Common myeloid progenitor, CD34-positive (primary cell): ENCODE results near the gene RNF40. TPM values are rescaled to one million over a fixed set of nuclear protein-coding genes. Genes with fewer than 3 reads are reported as not detected.

Experiments used
- CTCF ChIA-PET: fragments of 350-600 bp; sonication (Branson Sonifier 250); formaldehyde crosslinking; loops from one replicate; lab custom pipeline; 2021; ENCODE audit warnings: antibody characterized with exemption; lab: Charles Lee
- POLR2A ChIA-PET: fragments of 350-600 bp; sonication (Branson Sonifier 250); formaldehyde crosslinking; loops from one replicate; lab custom pipeline; 2021; ENCODE audit warnings: antibody characterized with exemption; lab: Charles Lee
- DNase-seq, 3 donors: peaks; one replicate each; pipeline versions ENCODE4 v3.0.0 to v3.0.0-alpha.2; 2013
- H3K27ac ChIP-seq, 2 experiments: 1 replicate in 1 of 2; 2 replicates in 1 of 2; pipeline ENCODE4 v1.7.0; 2013; ENCODE audit warnings: inconsistent platforms in 2 of 2, low read length in 2 of 2, mild to moderate bottlenecking in 2 of 2, low read depth in 1 of 2, moderate library complexity in 1 of 2; ENCODE audit not compliant: severe bottlenecking in 2 of 2, insufficient read depth in 1 of 2, poor library complexity in 1 of 2
- H3K27me3 ChIP-seq, 5 experiments: replicated peaks in 2 of 5; 1 replicate in 3 of 5; 2 replicates in 2 of 5; pipeline versions ENCODE4 v1.6.1 to v1.7.0; 2013; ENCODE audit warnings: low read length in 4 of 5, mild to moderate bottlenecking in 2 of 5, moderate library complexity in 2 of 5, inconsistent platforms in 1 of 5; ENCODE audit not compliant: insufficient read depth in 5 of 5, control insufficient read depth in 4 of 5
- H3K36me3 ChIP-seq, 4 experiments: 1 replicate in 2 of 4; 2 replicates in 2 of 4; pipeline versions ENCODE4 v1.6.1 to v1.7.0; 2013; ENCODE audit warnings: low read length in 3 of 4, control low read depth in 1 of 4, mild to moderate bottlenecking in 1 of 4; ENCODE audit not compliant: control insufficient read depth in 4 of 4, insufficient read depth in 4 of 4
- H3K4me1 ChIP-seq, 4 experiments: 1 replicate in 3 of 4; 2 replicates in 1 of 4; pipeline versions ENCODE4 v1.6.1 to v1.7.1; 2013; ENCODE audit warnings: low read length in 3 of 4, mild to moderate bottlenecking in 3 of 4, control low read depth in 1 of 4, inconsistent platforms in 1 of 4, moderate library complexity in 1 of 4; ENCODE audit not compliant: control insufficient read depth in 4 of 4, insufficient read depth in 4 of 4; ENCODE audit errors: control extremely low read depth in 1 of 4
- H3K4me3 ChIP-seq, 7 experiments: 1 replicate in 4 of 7; 2 replicates in 3 of 7; pipeline versions ENCODE4 v1.5.1 to v1.7.0; 2013; ENCODE audit warnings: mild to moderate bottlenecking in 7 of 7, low read length in 6 of 7, moderate library complexity in 6 of 7, inconsistent platforms in 2 of 7, low read depth in 2 of 7, control low read depth in 1 of 7; ENCODE audit not compliant: insufficient read depth in 4 of 7, control insufficient read depth in 1 of 7; ENCODE audit errors: extremely low read depth in 1 of 7
- H3K9me3 ChIP-seq, 5 experiments: 1 replicate in 4 of 5; 2 replicates in 1 of 5; pipeline versions ENCODE4 v1.6.1 to v1.7.1; 2013; ENCODE audit warnings: low read length in 4 of 5, mild to moderate bottlenecking in 2 of 5, inconsistent platforms in 1 of 5, low read depth in 1 of 5, moderate library complexity in 1 of 5; ENCODE audit not compliant: control insufficient read depth in 4 of 5, insufficient read depth in 2 of 5; ENCODE audit errors: control extremely low read depth in 1 of 5
- WGBS: methylation state at CpG from one replicate; pipeline ENCODE4 v1.1.5; 2013; ENCODE audit not compliant: insufficient coverage; 5-methylcytosine and 5-hydroxymethylcytosine counted together
- polyA plus RNA-seq: library from polyadenylated mRNA; unstranded; fragments of 120-200 nt; gene quantifications from one replicate; pipeline ENCODE4 v1.2.1, GENCODE V29; 2013

The RNF40 gene
- polyA plus RNA-seq = 88.7 TPM

DNA sequence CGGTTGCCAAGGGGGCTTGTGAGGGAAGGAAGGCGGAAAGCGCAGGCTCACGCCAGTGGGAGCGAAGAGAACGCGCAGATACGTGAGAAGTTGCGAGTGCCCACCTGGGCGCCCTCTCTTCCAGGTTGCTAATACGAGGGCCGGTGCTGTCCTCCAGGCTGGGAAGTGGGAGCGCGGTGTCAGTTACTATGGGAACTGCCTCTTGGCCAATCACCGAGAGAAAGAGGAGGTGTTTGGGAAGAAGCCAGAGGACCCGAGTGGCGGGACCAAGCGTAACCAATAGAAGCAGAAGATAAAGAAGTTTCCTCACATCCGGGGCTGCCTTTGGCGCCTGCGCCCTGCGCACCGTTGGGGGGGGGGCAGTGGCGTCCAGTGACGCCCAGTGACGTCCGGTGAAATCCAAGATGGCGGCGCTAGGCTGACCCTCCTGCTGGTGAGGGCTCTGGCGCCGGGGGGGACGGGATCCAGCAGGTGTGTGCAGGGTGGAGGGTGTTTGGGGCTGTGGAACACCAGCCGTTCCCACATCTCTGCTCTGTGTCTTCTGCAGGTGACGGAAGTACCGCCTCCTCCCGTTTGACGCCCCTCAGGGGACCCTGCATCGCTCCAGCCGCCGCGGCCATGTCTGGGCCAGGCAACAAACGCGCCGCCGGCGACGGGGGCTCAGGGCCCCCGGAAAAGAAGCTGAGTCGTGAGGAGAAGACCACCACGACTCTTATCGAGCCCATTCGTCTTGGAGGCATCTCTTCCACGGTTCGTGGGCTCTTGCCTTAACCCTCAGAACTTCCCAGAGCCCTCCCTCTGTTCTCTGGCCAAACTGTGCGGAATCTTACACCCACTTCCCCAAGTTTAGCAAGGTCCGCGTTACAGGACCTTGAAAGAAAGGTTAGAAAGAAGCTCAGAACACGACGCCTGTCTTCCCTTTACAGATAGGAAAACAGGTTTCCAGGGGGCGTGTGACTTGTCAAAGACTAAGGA, at the start of gene RNF40, which contains the start of gene CFAP119:
TSS of gene RNF40 (plus strand) at position 395 of the 975 bp plus-strand sequence. CDS start at position 619, 224 bp downstream.
TSS of gene CFAP119 (minus strand) at position 135 of the 975 bp plus-strand sequence. CDS start 314 bp downstream, outside the sequence.
- Histone ChIP-seq H3K27ac (peak within 1 kb of the TSS; percentile 85 to 93), H3K4me1 (peaks cover 11 to 53% (median 47%) of the 10 kb centered on the region in 4 experiments), H3K27me3 (no peaks in the 10 kb centered on the region), H3K4me3 (peak within 1 kb of the TSS; percentile 86 to 98 (median 93)), H3K9me3 (no peaks in the 10 kb centered on the region), H3K36me3 (peaks cover 2 to 55% (median 39%) of the 10 kb centered on the region in 4 experiments)
- POLR2A ChIA-PET = interaction anchor here (0.8 to 1.2 kb wide), 2 partner anchors 46 to 64 kb away, joined by 3 to 4 read pairs; no protein-coding TSS in a partner anchor
- CTCF ChIA-PET = interaction anchor here (1.0 to 2.0 kb wide), 5 partner anchors 9 to 51 kb away, joined by 3 to 7 read pairs (median 5); partner anchors contain the start of gene PHKG2
- peak; percentile 95 to 97 (median 96) for DNase-seq
- WGBS = under 1% methylated on average over 56 of the region's 60 CpGs

DNA sequence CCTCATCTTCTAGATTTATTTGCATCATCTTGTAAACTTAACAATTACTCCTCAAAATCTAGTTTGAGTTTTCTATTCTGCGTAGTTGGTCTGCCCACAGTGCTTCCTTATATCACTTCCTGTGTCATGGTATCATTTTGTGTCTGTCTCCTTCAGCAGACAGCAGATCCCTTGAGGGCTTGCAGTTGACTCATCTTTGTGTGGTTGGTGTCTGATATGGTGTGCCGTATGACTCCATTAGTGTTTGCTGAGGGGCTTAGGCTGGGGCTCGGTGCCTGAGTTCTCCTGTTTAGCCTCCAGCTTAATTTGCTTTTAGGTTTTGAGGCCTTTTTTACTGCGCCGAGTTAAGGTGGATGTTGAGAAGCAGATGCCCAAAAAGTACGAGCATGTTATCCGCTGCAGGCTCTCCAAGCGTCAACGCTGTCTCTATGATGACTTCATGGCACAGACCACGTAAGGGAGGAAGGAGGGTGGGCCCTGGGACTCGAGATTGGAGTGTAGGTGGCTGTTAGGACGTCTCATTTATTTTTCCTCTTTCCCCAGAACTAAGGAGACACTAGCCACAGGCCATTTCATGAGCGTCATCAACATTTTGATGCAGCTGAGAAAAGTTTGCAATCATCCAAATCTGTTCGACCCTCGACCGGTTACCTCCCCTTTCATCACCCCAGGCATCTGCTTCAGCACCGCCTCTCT, 46.2 kb upstream of the RNF40 start:
- peak in 2 of 3 donors; percentile 38 to 52 for DNase-seq
- Histone ChIP-seq H3K27me3 (no peaks in the 10 kb centered on the region), H3K9me3 (no peaks in the 10 kb centered on the region), H3K4me3 (no peak overlapping the region), H3K36me3 (peaks cover 36 to 82% (median 73%) of the 10 kb centered on the region in 4 experiments), H3K4me1 (no peaks in the 10 kb centered on the region), H3K27ac (no peak overlapping the region)
- 97% methylated on average over 11 of the region's 17 CpGs for WGBS
- POLR2A ChIA-PET = no interaction called here
- CTCF ChIA-PET = interaction anchor here (0.6 kb wide), 1 partner anchor 38 kb away, joined by 5 read pairs; no protein-coding TSS in a partner anchor

DNA sequence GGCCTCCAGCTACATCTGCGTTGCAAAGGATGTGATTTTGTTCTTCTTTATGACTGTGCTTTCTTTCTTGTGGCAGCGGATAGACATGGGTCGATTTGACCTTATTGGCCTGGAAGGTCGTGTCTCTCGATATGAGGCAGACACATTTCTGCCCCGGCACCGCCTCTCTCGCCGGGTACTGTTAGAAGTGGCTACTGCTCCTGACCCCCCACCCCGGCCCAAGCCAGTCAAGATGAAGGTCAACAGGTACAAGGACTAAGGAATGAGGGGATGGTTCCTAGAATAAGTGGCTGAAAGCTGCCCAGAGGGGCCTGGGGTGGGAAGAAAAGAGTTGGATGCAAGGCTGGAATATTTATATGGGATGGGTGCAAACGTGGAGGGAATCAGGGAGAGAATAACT, 42.0 kb upstream of the RNF40 start:
- DNase-seq = no peak
- 96% methylated on average over 11 of the region's 11 CpGs for WGBS
- Histone ChIP-seq H3K36me3 (peaks cover 33 to 89% (median 75%) of the 10 kb centered on the region in 4 experiments), H3K27ac (peak overlapping the region in 1 of 2 experiments; percentile 53), H3K27me3 (no peaks in the 10 kb centered on the region), H3K4me3 (no peak overlapping the region), H3K9me3 (no peaks in the 10 kb centered on the region), H3K4me1 (peaks cover 0 to 4% (median 3%) of the 10 kb centered on the region in 4 experiments)
- ChIA-PET POLR2A (no interaction called here), CTCF (no interaction called here)

DNA sequence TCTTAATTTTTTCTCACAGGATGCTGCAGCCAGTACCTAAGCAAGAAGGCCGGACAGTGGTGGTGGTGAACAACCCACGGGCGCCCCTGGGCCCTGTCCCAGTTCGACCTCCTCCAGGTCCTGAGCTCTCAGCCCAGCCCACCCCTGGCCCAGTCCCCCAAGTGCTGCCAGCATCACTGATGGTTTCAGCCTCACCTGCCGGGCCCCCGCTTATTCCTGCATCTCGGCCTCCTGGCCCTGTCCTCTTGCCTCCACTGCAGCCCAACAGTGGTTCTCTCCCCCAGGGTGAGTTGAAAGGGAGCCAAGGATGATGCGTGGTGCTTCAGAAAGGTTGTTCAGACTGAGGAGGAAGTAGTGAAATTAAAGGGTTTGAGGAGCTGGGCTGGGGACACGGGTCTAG, 41.4 kb upstream of the RNF40 start:
- Histone ChIP-seq H3K27me3 (no peaks in the 10 kb centered on the region), H3K36me3 (peaks cover 32 to 91% (median 77%) of the 10 kb centered on the region in 4 experiments), H3K4me1 (peaks cover 0 to 4% (median 3%) of the 10 kb centered on the region in 4 experiments), H3K4me3 (no peak overlapping the region), H3K9me3 (no peaks in the 10 kb centered on the region), H3K27ac (peak overlapping the region in 1 of 2 experiments; percentile 53)
- POLR2A ChIA-PET = no interaction called here
- WGBS = 98% methylated on average over 8 of the region's 9 CpGs
- no peak for DNase-seq
- CTCF ChIA-PET = interaction anchor here (1.2 to 1.7 kb wide), 3 partner anchors 15 to 20 kb away, joined by 3 to 5 read pairs (median 4); a partner anchor contains a TSS

DNA sequence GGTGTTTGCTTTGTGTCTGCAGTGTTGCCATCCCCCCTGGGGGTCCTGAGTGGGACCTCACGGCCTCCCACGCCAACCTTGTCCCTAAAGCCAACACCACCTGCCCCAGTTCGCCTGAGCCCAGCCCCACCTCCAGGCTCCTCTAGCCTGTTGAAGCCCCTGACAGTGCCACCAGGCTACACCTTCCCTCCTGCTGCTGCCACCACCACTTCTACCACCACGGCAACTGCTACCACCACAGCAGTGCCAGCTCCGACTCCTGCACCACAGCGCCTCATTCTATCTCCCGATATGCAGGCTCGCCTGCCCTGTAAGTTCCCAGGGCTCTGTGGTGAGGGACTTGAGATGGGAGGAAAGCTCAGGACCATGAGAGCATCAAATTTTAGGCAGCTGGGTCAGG, 41.0 kb upstream of the RNF40 start:
- Histone ChIP-seq H3K4me3 (no peak overlapping the region), H3K9me3 (no peaks in the 10 kb centered on the region), H3K27me3 (no peaks in the 10 kb centered on the region), H3K4me1 (peaks cover 0 to 4% (median 3%) of the 10 kb centered on the region in 4 experiments), H3K36me3 (peaks cover 28 to 90% (median 74%) of the 10 kb centered on the region in 4 experiments), H3K27ac (no peak overlapping the region)
- POLR2A ChIA-PET = no interaction called here
- CTCF ChIA-PET = interaction anchor here (1.1 to 1.7 kb wide), 6 partner anchors 10 to 26 kb away, joined by 3 to 5 read pairs (median 4); a partner anchor contains a TSS
- DNase-seq = no peak
- 98% methylated on average over 8 of the region's 8 CpGs for WGBS

DNA sequence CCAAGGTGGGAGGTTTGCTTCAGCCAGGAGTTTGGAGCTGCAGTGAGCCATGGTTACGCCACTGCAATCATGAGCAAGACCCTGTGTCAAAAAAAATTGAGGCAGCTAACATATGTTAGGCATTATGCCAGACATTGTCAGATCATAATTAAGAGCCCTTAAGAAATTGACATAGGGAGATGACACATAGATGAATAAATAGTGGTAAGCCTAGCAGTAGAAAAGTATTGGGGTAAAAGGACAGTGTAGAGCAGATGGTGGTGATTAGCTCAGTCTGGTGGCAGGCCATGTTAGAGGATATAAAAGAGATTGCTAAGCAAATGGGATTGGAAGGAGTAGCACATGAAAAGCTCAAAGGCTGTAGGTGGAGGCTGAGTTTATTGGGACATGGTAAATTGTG, 40.5 kb upstream of the RNF40 start:
- 100% methylated on average over 1 of the region's 1 CpG for WGBS
- H3K4me3 ChIP-seq = no peak overlapping the region
- H3K9me3 ChIP-seq = no peaks in the 10 kb centered on the region
- CTCF ChIA-PET = interaction anchor here (1.1 to 2.0 kb wide), 8 partner anchors 9 to 25 kb away, joined by 3 to 6 read pairs (median 4); partner anchors contain the start of gene SRCAP
- no peak for DNase-seq
- H3K27ac ChIP-seq = no peak overlapping the region
- POLR2A ChIA-PET = no interaction called here
- H3K36me3 ChIP-seq = peaks cover 26 to 87% (median 73%) of the 10 kb centered on the region in 4 experiments
- no peaks in the 10 kb centered on the region for H3K27me3 ChIP-seq
- peaks cover 0 to 4% (median 3%) of the 10 kb centered on the region in 4 experiments for H3K4me1 ChIP-seq
